Stimulated activated effector memory CD8-positive, alpha-beta T cell treated with anti-CD3 and anti-CD28 coated beads, Interleukin-12 subunit alpha, Interleukin-12 subunit beta, amount 100 ng/mL, for 72 hours (primary cell): ENCODE measurements around the gene MUS81.

Experiments used
- ATAC-seq: fragments of 150-1000 bp; cut with Tn5 transposase; 2 replicates; pipeline ENCODE4 v1.10.0; 2021
- DNase-seq, 2 donors: peaks; one replicate each; pipeline ENCODE4 v3.0.0; 2021 to 2022; ENCODE audit warnings: low spot score in 2 of 2
- H3K27ac Mint-ChIP-seq: one replicate; pipeline ENCODE4 v1.8.0; 2022; ENCODE audit warnings: mild to moderate bottlenecking, mixed read lengths
- H3K36me3 Mint-ChIP-seq: one replicate; pipeline ENCODE4 v1.8.0; 2022; ENCODE audit warnings: mild to moderate bottlenecking, mixed read lengths
- H3K4me1 Mint-ChIP-seq: one replicate; pipeline ENCODE4 v1.8.0; 2022; ENCODE audit warnings: mixed read lengths
- H3K4me3 Mint-ChIP-seq: one replicate; pipeline ENCODE4 v1.8.0; 2022; ENCODE audit warnings: mild to moderate bottlenecking, mixed read lengths
- H3K9me3 Mint-ChIP-seq: one replicate; pipeline ENCODE4 v1.8.0; 2022; ENCODE audit warnings: mixed read lengths

Gene MUS81

DNA sequence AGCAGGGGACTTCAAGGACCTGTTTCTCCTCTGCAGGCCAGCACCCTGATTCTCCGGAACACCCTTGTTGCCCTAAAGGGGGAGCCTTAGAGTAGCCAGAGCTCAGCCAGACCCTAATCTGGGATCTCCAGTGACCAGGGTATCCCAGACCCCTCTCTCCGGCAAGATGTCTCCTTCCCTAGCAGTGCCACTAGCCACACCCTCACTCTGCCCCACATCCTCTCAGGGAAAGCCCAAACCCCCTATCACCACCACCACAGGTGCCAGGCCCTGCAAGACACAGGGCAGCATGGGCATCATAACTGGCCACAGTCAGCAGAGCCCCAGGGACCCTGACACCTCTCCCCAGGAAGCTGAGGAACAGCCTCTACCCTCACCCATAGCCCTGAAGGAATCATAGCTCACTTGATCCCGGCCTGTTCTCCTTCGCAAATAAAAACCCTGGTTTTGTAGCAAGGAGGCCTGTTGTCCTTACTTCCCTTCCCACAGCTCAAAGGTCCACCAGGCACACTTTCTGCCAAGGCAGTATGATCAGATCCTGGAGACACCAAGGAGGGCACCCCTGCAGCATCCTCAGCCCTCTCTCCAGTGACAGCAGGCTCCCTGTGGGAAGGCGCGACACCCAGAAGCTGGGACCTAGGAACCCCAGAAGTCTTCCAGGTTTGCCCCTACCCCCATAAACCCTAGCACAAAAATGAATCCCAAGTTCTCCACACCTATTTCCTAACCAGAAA lies 6.8 kb upstream of the MUS81 start:
- peaks cover 83% of the 10 kb centered on the region for H3K36me3 Mint-ChIP-seq
- DNase-seq (peak in 1 of 2 donors; percentile 49), ATAC-seq (no peak)
- H3K4me3 Mint-ChIP-seq, result no peak overlapping the region
- no peaks in the 10 kb centered on the region for H3K9me3 Mint-ChIP-seq
- H3K4me1 Mint-ChIP-seq, result peaks cover 47% of the 10 kb centered on the region
- H3K27ac Mint-ChIP-seq, result peak overlapping the region; percentile 88

DNA sequence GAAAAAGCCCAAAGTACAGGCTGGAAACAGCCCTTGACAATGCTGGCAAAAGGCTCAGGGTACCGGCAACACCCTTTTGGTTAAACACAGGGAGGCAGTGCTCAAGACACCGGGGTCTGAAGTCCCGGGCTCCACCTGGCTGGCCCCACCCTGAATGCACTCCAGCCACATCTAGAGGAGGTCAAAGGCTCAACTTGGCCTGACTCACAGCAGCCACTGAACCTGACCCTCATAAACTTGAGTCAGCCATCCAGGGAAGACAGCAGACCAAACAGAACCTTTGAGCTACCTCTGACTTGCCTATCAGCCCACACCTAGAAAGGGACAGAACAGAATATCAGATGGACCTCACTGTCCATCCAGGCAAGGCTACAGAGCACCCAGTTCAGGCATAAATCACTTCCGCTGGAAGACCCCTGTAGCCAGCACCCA lies 6.1 kb upstream of the MUS81 start:
- Mint-ChIP-seq H3K9me3 (no peaks in the 10 kb centered on the region), H3K4me1 (peaks cover 55% of the 10 kb centered on the region), H3K4me3 (peak overlapping the region; percentile 97), H3K36me3 (peaks cover 88% of the 10 kb centered on the region), H3K27ac (peak overlapping the region; percentile 88)
- ATAC-seq (no peak), DNase-seq (no peak)

DNA sequence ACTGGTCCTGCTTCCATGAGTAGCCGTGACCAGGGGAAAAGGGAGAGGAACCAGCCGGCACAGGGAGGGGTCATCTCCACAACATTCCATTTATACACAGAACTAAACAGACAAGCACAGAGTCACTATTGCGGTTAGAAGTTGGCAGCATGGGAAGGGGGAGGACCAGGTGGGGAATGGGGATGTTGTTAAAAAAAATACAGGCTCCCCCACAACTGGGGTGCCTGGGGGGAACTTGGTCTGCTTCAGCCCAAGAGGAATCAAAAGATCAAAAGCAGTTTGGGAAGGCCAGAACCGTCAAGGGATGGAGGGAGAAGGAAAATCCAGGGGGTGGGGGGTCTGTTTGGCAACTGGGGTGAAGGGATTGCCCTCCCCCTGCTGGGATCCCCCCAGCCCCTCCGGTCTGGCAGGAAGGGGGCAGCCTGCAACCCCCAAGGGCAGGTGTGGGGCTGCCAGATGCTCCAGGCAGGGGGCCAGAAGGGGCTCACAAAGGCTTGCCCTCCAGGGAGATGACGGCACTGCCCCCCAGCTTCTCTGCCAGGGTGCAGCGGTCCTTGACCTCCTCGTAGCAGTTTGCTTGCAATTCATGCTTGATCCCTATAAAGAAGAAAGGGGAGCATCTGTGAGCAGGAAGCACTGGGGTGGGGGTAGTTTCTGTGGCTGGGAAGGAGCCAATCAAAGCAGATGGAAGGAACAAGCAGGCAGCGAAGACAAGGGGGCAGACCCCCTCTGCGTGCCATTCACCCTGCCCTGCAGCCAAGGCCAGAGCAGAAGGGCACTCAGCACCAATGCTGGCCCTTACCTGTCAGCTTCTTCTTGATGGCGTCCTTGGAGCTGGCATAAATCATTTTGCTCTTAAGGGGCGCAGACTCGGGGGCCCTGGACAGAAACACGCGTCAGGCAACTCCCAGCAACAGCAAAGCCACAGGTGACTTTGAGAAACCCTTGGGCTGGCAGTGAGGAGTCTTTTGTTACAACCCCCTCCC lies 5.1 kb upstream of the MUS81 start:
- peak overlapping the region; percentile 88 for H3K27ac Mint-ChIP-seq
- peaks cover 98% of the 10 kb centered on the region for H3K36me3 Mint-ChIP-seq
- H3K4me3 Mint-ChIP-seq, result peak overlapping the region; percentile 97
- peaks cover 62% of the 10 kb centered on the region for H3K4me1 Mint-ChIP-seq
- DNase-seq (no peak), ATAC-seq (no peak)
- H3K9me3 Mint-ChIP-seq, result no peaks in the 10 kb centered on the region

DNA sequence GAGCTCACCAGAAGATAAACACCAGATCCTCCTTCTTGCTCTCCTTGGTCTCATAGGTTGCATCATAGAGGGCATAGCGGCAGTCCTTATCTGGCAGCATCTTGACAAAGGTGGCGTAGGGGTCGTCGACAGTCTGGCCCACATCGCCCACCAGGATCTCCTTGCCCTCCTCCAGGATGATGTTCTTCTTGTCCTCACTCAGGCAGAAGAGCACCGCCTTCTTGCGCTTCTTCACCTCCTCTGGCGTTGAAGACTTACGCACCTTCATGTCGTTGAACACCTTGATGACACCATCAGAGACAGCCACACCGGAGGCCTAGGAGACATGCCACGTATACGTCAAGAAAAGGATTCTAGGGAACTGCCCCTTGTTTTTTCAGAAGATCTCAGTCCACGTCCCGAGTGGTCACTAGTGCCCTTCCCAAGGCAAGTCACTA lies 4.3 kb upstream of the MUS81 start:
- peaks cover 98% of the 10 kb centered on the region for H3K36me3 Mint-ChIP-seq
- peak overlapping the region; percentile 97 for H3K4me3 Mint-ChIP-seq
- DNase-seq, result no peak
- no peaks in the 10 kb centered on the region for H3K9me3 Mint-ChIP-seq
- H3K4me1 Mint-ChIP-seq, result peaks cover 65% of the 10 kb centered on the region
- peak overlapping the region; percentile 97 for H3K27ac Mint-ChIP-seq
- no peak for ATAC-seq

DNA sequence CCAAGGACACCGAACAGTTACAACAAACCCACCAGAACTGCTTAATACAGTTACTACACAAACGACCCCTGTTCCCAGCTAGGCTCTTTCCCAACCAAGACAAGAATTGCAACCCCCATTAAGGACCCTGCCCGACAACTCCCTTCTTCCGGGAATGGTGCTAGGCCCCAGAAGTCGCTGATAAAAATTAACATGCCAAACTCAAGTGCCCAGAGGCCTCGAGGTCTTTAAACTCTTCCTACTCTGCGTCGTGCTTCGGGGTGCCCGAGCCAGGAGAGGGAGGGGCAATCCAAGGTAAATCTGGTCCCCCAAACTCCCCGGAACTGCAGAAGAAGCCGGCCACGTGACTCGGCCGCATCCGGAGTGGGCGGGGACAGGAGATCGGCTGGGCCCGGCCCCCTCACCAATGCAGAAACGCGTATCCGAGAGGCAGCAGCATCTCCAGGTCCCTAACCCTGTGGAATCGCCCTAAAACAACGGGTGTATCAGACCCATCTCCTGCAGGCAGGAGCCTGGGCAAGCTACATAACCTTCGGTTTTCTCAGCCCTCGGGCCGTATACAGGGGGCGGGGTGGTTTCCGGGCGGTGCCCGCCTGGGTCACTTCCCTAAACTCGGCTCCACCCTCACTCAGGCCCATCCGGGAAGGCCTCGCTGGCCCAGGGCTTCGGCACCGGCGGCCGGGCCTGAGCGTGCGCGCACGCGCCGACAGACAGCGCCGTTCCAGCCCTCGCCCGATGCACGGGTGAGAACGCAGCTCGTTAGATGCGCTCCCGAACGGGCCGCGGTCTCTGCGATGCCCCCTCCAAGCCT lies 3.3 kb upstream of the MUS81 start:
- H3K9me3 Mint-ChIP-seq, result no peaks in the 10 kb centered on the region
- ATAC-seq (peak; percentile 14), DNase-seq (peak; percentile 75 to 92)
- H3K4me1 Mint-ChIP-seq, result peaks cover 66% of the 10 kb centered on the region
- peaks cover 98% of the 10 kb centered on the region for H3K36me3 Mint-ChIP-seq
- peak overlapping the region; percentile 97 for H3K4me3 Mint-ChIP-seq
- peak overlapping the region; percentile 97 for H3K27ac Mint-ChIP-seq

DNA sequence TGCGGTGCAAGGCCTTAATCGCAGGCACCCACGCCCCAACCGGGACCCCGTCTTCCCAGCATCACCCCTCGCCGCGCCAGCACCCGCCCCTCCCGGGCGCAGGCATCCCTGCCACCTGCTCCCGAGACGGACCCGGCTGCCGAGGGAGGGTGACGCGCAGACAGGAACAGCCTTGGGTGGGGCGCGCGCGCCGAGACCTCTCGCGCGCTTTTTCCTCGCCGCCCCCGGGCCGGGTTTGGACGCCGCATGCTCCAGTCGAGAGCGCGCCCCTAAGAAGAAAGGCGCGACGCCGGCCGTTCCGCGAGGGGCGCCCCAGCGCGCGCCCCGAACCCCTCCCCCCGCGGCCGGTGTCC lies 2.8 kb upstream of the MUS81 start:
- Mint-ChIP-seq H3K9me3 (no peaks in the 10 kb centered on the region), H3K36me3 (peaks cover 98% of the 10 kb centered on the region)

DNA sequence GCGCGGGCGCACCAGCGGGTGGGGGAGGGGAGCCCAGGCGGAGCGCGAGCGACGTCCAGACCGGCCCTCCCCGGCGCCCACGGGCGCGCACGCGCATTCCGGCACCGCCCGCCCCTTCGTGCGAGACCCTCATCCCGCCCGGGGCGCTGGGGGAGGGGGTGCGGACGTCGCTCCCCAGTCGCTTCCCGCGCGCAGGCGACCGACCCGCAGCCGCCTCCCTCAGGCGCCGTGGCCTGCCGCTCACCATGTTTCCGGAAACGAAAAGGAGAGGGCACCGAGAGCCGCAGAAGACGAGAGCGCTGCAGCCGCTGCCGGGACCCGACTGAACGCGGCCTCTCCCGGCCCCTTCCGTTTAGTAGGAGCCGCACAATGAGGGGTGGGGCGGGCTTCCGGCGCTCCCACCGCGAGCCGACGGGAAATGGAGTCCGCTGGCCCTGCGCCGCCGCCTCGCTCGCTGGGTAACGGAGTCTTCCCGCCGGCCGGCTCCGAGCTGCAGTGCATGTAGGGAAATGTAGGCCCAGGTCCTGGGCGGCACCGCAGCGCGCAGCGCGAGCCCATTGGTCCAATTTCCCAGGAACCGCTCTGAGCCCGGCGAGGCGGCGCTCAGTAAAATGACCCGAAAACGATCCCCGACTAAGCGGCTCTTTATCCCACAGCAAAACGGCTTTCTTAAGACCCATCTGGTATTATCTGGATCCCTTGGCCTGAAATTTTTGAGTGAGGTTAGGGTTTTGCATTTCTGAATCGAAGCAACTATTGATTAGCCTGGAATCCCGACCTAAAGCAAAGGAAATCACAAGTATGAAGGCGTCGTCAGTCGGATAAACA lies 2.2 kb upstream of the MUS81 start, which contains the start of gene CFL1:
Gene CFL1, minus strand, starts transcription at position 328 of the 828 bp plus-strand sequence. Its CDS starts 81 bp downstream, at position 247.
- Mint-ChIP-seq H3K9me3 (no peaks in the 10 kb centered on the region), H3K4me1 (peaks cover 74% of the 10 kb centered on the region), H3K36me3 (peaks cover 98% of the 10 kb centered on the region), H3K4me3 (peak within 1 kb of the TSS; percentile 97), H3K27ac (peak within 1 kb of the TSS; percentile 97)
- ATAC-seq (peak; percentile 77), DNase-seq (peak; percentile 91 to 97)

More for the DNA sequence above, 2.8 kb upstream of the MUS81 start:
- Mint-ChIP-seq H3K27ac (peak overlapping the region; percentile 97), H3K4me3 (peak overlapping the region; percentile 97), H3K4me1 (peaks cover 68% of the 10 kb centered on the region)
- ATAC-seq (peak; percentile 0), DNase-seq (peak; percentile 64 to 84)

DNA sequence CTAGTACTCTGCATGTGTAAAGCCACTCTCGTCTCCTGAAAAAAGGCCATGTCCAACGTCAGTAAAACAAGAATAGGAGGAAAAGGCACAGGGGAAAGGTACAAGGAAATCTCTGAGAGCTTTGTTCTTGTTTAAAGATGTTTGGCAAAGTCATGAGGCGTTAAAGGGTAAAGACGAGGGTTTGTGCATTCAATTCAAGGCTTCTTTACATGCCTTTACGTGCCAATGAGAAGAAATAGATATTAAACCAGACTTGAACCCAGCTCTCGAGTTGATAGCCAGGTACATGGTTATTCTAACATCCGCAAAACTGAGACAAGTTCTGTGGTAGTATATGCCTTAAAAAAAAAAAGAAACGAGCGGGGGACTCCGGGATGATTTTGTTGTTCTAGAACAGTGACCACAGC lies 1.5 kb upstream of the MUS81 start:
- Mint-ChIP-seq H3K4me3 (peak overlapping the region; percentile 97), H3K27ac (peak overlapping the region; percentile 97), H3K4me1 (peaks cover 74% of the 10 kb centered on the region), H3K9me3 (no peaks in the 10 kb centered on the region), H3K36me3 (peaks cover 98% of the 10 kb centered on the region)
- no peak for DNase-seq
- no peak for ATAC-seq

DNA sequence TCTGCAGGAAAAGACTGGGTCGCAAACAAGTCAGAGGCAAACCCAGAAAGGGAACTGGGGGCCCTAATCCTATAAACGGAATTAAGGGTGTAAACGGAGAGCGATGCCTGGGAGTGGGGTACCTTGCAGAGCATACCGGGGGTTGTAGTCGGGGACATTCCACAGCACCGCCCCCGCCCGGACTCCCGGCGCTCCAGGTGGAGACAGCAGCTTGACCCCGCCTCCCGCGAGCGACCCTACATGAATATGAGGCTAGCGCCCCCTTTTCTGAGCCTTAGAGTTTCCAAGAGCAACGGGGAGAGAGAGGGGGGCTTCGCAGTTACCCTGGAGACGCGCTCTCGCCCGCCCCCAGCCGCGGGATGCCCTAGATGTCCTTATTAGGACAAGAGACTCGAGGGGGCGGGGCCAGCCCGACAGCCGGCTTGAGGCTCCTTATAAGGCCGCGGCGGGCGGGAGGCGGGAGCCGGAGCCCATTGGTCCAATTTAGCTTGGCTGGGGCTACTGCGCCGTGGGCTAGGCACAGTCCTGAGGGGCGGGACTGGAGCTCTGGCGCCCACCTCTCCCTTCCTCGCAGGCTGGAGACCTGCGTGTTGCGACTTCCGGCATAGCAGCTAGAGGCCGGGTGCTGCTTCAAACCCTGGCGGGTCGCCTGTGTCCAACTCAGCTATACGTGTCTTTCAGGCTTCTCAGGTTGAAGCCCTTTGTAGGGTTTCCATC lies 980 bp upstream of the MUS81 start:
- Mint-ChIP-seq H3K9me3 (no peaks in the 10 kb centered on the region), H3K27ac (peak overlapping the region; percentile 97), H3K4me1 (peaks cover 68% of the 10 kb centered on the region), H3K4me3 (peak overlapping the region; percentile 97), H3K36me3 (peaks cover 98% of the 10 kb centered on the region)
- ATAC-seq (peak; percentile 78), DNase-seq (peak; percentile 91 to 99)

DNA sequence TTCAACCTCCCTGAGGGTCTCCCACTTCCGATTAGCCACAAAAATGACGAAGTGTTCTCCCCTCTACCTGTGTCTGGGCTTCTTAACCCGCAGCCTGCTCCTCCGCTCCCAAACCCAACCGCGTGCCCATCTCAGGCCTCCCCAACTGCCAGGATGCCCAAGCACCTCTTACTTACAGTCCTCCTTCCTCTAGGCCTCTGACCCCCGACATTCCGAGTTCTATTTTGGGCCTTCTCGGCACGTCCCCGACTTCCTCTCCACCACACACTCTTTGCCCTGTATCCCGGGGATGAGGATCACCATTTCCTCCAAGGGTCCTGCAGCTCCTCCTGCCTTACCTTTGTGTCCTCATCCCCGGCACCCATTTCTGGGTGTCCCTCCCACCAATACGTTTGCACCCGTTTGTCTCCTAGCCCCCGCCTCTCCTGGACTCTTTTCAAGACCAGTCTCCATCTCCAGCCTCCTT lies 388 bp upstream of the MUS81 start:
- no peak for DNase-seq
- ATAC-seq, result no peak
- Mint-ChIP-seq H3K36me3 (peaks cover 98% of the 10 kb centered on the region), H3K27ac (peak overlapping the region; percentile 97), H3K9me3 (no peaks in the 10 kb centered on the region), H3K4me3 (peak overlapping the region; percentile 97), H3K4me1 (peaks cover 62% of the 10 kb centered on the region)

DNA sequence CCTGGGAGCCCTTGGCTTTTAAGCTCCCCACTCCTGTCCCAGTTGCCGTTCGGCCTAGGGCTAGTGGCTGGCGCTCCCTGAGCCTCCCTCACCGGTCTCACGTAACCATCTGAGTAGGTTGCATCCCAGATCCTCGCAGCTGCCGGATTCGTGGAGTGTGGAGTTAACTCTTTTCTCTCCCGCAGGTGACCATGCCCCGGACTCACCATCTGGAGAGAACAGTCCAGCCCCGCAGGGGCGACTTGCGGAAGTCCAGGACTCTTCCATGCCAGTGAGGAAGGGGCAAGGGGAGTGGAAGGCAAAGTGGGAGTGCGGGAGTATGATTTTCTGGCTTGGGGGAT lies 902 bp downstream of the MUS81 start:
- H3K27ac Mint-ChIP-seq, result peak overlapping the region; percentile 97
- H3K4me1 Mint-ChIP-seq, result peaks cover 55% of the 10 kb centered on the region
- H3K4me3 Mint-ChIP-seq, result peak overlapping the region; percentile 97
- DNase-seq (no peak), ATAC-seq (no peak)
- H3K36me3 Mint-ChIP-seq, result peaks cover 98% of the 10 kb centered on the region
- no peaks in the 10 kb centered on the region for H3K9me3 Mint-ChIP-seq

DNA sequence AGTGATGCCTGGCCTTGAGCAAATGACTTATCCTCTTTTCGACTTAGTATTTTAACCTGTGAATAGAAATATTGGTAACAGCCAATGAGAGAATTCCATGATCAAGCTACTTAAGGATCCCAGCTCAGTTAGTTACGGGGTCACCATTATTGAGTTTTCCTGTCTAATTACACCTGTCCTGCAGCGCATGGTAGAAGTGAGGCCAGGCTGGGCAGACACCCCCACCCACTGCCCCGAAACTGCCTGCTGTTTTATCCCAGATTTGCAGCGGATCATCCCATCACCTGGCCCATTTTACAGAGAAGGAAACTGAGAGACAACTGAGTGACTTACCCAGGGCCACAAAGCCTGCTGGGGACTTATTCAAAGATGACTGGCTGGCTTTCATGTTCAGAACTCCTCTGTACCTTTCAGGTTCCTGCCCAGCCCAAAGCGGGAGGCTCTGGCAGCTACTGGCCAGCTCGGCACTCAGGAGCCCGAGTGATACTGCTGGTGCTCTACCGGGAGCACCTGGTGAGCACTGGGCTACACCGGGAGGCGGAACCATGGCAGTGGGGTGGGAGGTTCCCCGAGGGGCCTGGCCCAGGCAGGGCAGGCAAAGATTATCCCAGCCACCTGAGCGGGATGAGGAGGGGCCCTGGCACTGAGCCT lies 1.4 kb downstream of the MUS81 start:
- no peak for DNase-seq
- peak overlapping the region; percentile 97 for H3K4me3 Mint-ChIP-seq
- no peak for ATAC-seq
- H3K36me3 Mint-ChIP-seq, result peaks cover 98% of the 10 kb centered on the region
- no peaks in the 10 kb centered on the region for H3K9me3 Mint-ChIP-seq
- peaks cover 50% of the 10 kb centered on the region for H3K4me1 Mint-ChIP-seq
- H3K27ac Mint-ChIP-seq, result peak overlapping the region; percentile 97

DNA sequence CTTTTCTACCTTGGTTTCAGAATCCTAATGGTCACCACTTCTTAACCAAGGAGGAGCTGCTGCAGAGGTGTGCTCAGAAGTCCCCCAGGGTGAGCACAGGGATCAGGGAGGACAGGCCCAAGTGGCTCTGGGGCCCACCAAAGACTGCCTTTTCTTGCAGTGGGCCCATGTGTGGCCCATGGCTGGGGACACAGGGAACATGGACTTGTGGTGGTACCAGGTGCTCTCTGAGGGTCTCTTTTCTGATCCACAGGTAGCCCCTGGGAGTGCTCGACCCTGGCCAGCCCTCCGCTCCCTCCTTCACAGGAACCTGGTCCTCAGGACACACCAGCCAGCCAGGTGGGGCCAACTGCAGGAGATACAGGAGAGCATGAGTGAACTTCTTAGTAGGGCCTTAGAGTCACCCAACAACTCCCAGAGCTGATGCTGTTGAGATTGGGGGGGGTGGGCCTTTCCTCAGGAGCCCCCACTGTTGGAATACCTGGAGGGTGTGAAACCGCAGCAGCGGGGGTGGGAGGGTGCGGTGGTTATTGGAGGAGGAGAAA lies 2.0 kb downstream of the MUS81 start:
- Mint-ChIP-seq H3K4me3 (peak overlapping the region; percentile 97), H3K4me1 (peaks cover 47% of the 10 kb centered on the region)

More for the DNA sequence above, 2.0 kb downstream of the MUS81 start:
- H3K27ac Mint-ChIP-seq, result peak overlapping the region; percentile 97
- DNase-seq (peak in 1 of 2 donors; percentile 50), ATAC-seq (no peak)
- H3K36me3 Mint-ChIP-seq, result peaks cover 98% of the 10 kb centered on the region
- no peaks in the 10 kb centered on the region for H3K9me3 Mint-ChIP-seq
